Uterus (tissue), 4 donors: ENCODE measurements around the gene MRPS31. TPM values are rescaled to one million over a fixed set of nuclear protein-coding genes. Genes with fewer than 3 reads are reported as not detected.

Source experiments
- DNase-seq, 2 donors: peaks; one replicate each; pipeline ENCODE4 v3.0.0-alpha.2; 2019 to 2020
- H3K27ac ChIP-seq, 2 donors: fragments of 200-600 bp; sonication (generic); 1 replicate in 1 of 2; 2 replicates in 1 of 2; pipeline ENCODE4 v1.5.1; 2016 to 2018
- H3K27me3 ChIP-seq, 2 donors: fragments of 200-600 bp; sonication (generic); one replicate each; pipeline ENCODE4 v1.5.1; 2018 to 2019; ENCODE audit warnings: control low read depth in 1 of 2
- H3K36me3 ChIP-seq, 2 donors: fragments of 200-600 bp; sonication (generic); one replicate each; pipeline ENCODE4 v1.5.1; 2019; ENCODE audit warnings: control low read depth in 1 of 2
- H3K4me1 ChIP-seq, 2 donors: fragments of 200-600 bp; sonication (generic); one replicate each; pipeline ENCODE4 v1.5.1; 2018 to 2019; ENCODE audit warnings: control low read depth in 1 of 2
- H3K4me3 ChIP-seq, 2 donors: fragments of 200-600 bp; sonication (generic); 1 replicate in 1 of 2; 2 replicates in 1 of 2; pipeline ENCODE4 v1.5.1; 2018 to 2019; ENCODE audit warnings: mild to moderate bottlenecking in 1 of 2
- H3K9me3 ChIP-seq, 2 donors: fragments of 200-600 bp; sonication (generic); one replicate each; pipeline ENCODE4 v1.5.1; 2019; ENCODE audit warnings: control low read depth in 1 of 2
- POLR2A ChIP-seq, 2 donors: fragments of 450-650 bp; IDR thresholded peaks; one replicate each; pipeline ENCODE4 v1.6.1; 2016; ENCODE audit warnings: antibody characterized with exemption in 2 of 2, mild to moderate bottlenecking in 1 of 2, moderate library complexity in 1 of 2
- intact Hi-C: fragments of 100-400 bp; cut with DNase I; formaldehyde crosslinking; loops from one replicate; pipeline ENCODE4 v1.15.1; 2023; ENCODE audit warnings: low total_unique reads
- total RNA-seq, 4 donors: library from RNA; depleted of rRNA in 3 of 4; stranded (reverse); fragments of >200 nt in 3 of 4; gene quantifications; one replicate each; pipeline versions ENCODE4 v1.1.0 to v1.2.4, GENCODE V29; 2014 to 2023
- TF ChIP-seq, protein P1 (sequence below), 4 experiments: fragments of 200-600 bp in 2 of 4; fragments of 450-650 bp in 2 of 4; sonication (generic) in 2 of 4; IDR thresholded peaks; one replicate each; pipeline ENCODE4 v1.5.1; 2016 to 2019; ENCODE audit warnings: antibody characterized with exemption in 4 of 4, mild to moderate bottlenecking in 2 of 4, moderate library complexity in 1 of 4
- donor health status: DM: yes; HTN: yes; CAD: no.

Gene MRPS31
- total RNA-seq, 4 donors from 2014 or later = 6.1 to 31.5 (median 27.9) TPM

DNA sequence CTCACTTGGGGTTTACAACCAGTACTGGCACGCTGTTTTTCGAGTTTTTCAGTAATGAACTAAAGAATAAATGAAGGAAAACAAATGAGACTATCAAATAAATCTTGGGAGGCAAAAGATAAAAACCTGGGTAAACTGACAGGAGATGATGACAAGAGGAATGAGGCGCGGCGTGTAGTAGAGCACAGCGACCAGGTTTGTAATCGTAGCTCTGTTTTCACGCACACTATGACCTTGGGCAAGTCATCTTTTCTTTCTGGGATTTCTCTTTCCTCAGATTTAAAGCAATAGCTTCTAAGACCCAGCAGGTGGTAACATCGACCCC, 419 bp downstream of the MRPS31 start:
- Histone ChIP-seq H3K27ac (peak overlapping the region; percentile 90 to 91), H3K27me3 (no peaks in the 10 kb centered on the region), H3K36me3 (no peaks in the 10 kb centered on the region), H3K9me3 (no peaks in the 10 kb centered on the region), H3K4me3 (peak overlapping the region; percentile 86 to 88), H3K4me1 (no peaks in the 10 kb centered on the region)
- TF ChIP-seq, protein P1, sequence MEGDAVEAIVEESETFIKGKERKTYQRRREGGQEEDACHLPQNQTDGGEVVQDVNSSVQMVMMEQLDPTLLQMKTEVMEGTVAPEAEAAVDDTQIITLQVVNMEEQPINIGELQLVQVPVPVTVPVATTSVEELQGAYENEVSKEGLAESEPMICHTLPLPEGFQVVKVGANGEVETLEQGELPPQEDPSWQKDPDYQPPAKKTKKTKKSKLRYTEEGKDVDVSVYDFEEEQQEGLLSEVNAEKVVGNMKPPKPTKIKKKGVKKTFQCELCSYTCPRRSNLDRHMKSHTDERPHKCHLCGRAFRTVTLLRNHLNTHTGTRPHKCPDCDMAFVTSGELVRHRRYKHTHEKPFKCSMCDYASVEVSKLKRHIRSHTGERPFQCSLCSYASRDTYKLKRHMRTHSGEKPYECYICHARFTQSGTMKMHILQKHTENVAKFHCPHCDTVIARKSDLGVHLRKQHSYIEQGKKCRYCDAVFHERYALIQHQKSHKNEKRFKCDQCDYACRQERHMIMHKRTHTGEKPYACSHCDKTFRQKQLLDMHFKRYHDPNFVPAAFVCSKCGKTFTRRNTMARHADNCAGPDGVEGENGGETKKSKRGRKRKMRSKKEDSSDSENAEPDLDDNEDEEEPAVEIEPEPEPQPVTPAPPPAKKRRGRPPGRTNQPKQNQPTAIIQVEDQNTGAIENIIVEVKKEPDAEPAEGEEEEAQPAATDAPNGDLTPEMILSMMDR (IDR thresholded peaks at IDR 0.05) = no peak
- TF ChIP-seq POLR2A (IDR thresholded peaks at IDR 0.05) = no peak
- intact Hi-C loops = no loop called here
- DNase-seq = no peak

DNA sequence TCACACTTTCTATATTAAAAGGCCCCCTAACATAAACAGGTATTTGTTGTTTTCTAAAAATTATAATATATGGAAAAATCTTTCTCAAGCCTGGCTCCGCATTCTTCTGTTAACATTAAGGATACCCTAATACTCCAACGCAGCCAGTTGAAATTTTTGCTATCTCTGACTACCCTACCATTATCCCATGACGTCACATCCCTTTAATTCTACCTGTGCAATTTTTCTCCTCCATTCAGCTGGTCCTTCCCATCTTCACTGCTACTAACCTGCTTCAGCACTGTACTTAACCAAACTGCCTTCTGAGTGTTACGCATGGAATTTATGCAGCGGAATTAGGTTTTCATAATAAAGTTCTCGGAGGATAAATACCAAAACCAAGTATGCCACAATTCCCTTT, 1.0 kb downstream of the MRPS31 start:
- TF ChIP-seq POLR2A (IDR thresholded peaks at IDR 0.05) = no peak
- TF ChIP-seq, protein P1 (IDR thresholded peaks at IDR 0.05) = no peak

DNA sequence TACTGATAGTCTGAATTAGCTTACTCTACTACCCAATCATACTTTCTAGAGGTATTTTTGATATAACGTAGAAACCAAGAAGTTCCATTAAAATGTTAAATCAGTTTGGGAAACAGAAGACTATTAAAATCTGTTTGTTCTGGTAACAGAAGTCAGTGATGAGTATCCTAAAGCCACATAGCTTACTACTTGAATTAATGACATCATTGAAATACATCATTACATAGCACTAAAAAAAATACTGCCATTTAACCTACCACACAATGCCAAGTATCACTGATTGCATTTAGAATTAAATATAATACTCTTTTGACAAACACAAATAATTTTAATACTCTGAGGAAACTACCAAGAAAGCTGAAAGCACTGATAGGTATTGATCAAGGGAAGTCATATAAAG, 5.4 kb downstream of the MRPS31 start:
- intact Hi-C loops = no loop called here

More for the DNA sequence above, 1.0 kb downstream of the MRPS31 start:
- no peaks in the 10 kb centered on the region for H3K27me3 ChIP-seq
- intact Hi-C loops = no loop called here
- no peak for DNase-seq
- H3K4me1 ChIP-seq = no peaks in the 10 kb centered on the region
- peak overlapping the region in 1 of 2 donors; percentile 90 for H3K27ac ChIP-seq
- H3K36me3 ChIP-seq = no peaks in the 10 kb centered on the region
- no peaks in the 10 kb centered on the region for H3K9me3 ChIP-seq
- peak overlapping the region in 1 of 2 donors; percentile 86 for H3K4me3 ChIP-seq

DNA sequence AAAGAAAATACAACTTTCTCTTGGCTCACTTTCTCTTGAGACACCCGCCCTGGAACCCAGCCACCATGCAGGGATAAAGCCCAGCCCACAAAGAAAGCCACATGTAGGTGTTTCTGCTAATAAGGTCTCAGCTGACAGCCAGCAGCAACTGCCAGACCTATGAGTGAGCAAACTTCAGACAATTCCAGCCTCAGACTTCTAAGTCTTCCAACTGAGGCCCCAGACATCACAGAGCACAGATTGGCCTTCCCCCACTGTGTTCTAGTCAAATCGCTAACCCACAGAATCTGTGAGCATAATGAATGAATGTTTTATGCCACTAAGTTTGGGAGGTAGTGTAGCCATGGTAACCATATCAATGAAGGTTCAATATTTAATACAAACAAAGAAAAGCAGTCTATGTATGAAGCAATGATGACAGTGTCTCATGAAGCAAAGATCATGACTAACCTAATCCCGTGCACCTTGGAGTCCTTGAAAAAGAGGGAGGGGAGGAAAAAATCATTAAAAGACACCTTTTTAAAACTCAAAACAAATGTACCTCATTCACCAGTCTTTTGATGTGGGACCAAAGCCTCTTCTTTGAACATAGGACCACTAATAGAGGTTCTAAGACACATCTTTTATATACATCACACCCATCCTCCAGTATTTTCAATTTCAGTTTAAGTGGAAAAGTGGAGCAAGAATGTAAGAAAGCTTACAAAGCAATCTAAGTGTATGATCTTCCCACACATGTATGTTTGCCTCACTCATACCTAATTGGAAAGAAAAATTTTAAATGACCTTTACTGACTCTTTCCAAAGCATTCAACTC, 6.2 kb downstream of the MRPS31 start:
- no peaks in the 10 kb centered on the region for H3K36me3 ChIP-seq
- H3K27me3 ChIP-seq = no peaks in the 10 kb centered on the region
- intact Hi-C loops = no loop called here
- no peak overlapping the region for H3K4me3 ChIP-seq
- no peaks in the 10 kb centered on the region for H3K4me1 ChIP-seq
- H3K27ac ChIP-seq = no peak overlapping the region
- H3K9me3 ChIP-seq = no peaks in the 10 kb centered on the region
- TF ChIP-seq, protein P1 (IDR thresholded peaks at IDR 0.05) = no peak
- TF ChIP-seq POLR2A (IDR thresholded peaks at IDR 0.05) = no peak
- DNase-seq = no peak

More for the DNA sequence above, 5.4 kb downstream of the MRPS31 start:
- Histone ChIP-seq H3K36me3 (no peaks in the 10 kb centered on the region), H3K27me3 (no peaks in the 10 kb centered on the region), H3K4me1 (no peaks in the 10 kb centered on the region), H3K27ac (no peak overlapping the region), H3K4me3 (no peak overlapping the region), H3K9me3 (no peaks in the 10 kb centered on the region)
- TF ChIP-seq POLR2A (IDR thresholded peaks at IDR 0.05) = no peak
- TF ChIP-seq, protein P1 (IDR thresholded peaks at IDR 0.05) = no peak
- DNase-seq = no peak

DNA sequence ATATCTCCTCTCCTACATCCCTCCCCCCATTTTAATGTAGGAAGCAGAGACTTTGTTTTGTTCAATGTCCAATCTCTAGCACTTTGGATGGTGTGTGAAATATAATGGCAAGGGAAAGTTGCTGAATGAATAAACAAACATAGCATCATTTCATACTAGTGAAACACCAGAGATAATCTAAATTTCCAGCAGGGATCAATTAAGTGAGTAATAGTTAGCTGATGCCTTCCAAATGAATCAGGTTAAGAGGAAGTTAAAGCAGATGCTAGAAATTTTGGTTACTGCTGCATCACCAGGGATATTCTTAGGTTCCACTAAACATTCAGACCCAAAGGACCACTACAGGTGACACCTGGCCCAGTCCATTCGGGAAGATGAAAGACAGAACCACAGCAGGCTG, 8.1 kb downstream of the MRPS31 start:
- Histone ChIP-seq H3K36me3 (no peaks in the 10 kb centered on the region), H3K9me3 (no peaks in the 10 kb centered on the region), H3K4me3 (no peak overlapping the region), H3K27me3 (no peaks in the 10 kb centered on the region), H3K4me1 (no peaks in the 10 kb centered on the region), H3K27ac (no peak overlapping the region)
- intact Hi-C loops = no loop called here
- DNase-seq = no peak
- no peak for TF ChIP-seq POLR2A (IDR thresholded peaks at IDR 0.05)
- TF ChIP-seq, protein P1 (IDR thresholded peaks at IDR 0.05) = no peak
